Measurements from ENCODE around the gene SGTB.

- TF ChIP-seq CTCF (conservative IDR thresholded peaks at IDR 0.05; ENCODE audit: low read depth, low read length) (no peak), EZH2 (IDR thresholded peaks at IDR 0.05; ENCODE audit: borderline replicate concordance, low read depth, low read length, poor library complexity, severe bottlenecking) (no peak)
Measured at GRCh38 chr5:65760504-65761275, 38.8 kb upstream of the SGTB start.
